Measurements from ENCODE around the gene WNT7B. TPM values are rescaled to one million over a fixed set of nuclear protein-coding genes. Genes with fewer than 3 reads are reported as not detected.

The WNT7B gene
- total RNA-seq, 1 donor from 2014 or later: 14.2 TPM

- H3K27ac Mint-ChIP-seq (ENCODE audit: unreplicated experiment): peak overlapping the region; percentile 90
- H3K4me1 Mint-ChIP-seq: peaks cover 38% of the 10 kb centered on the region
- H3K36me3 Mint-ChIP-seq (ENCODE audit: low read depth): peaks cover 5% of the 10 kb centered on the region
- TF ChIP-seq, protein P1, sequence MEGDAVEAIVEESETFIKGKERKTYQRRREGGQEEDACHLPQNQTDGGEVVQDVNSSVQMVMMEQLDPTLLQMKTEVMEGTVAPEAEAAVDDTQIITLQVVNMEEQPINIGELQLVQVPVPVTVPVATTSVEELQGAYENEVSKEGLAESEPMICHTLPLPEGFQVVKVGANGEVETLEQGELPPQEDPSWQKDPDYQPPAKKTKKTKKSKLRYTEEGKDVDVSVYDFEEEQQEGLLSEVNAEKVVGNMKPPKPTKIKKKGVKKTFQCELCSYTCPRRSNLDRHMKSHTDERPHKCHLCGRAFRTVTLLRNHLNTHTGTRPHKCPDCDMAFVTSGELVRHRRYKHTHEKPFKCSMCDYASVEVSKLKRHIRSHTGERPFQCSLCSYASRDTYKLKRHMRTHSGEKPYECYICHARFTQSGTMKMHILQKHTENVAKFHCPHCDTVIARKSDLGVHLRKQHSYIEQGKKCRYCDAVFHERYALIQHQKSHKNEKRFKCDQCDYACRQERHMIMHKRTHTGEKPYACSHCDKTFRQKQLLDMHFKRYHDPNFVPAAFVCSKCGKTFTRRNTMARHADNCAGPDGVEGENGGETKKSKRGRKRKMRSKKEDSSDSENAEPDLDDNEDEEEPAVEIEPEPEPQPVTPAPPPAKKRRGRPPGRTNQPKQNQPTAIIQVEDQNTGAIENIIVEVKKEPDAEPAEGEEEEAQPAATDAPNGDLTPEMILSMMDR (conservative IDR thresholded peaks at IDR 0.05): no peak
- no peak overlapping the region for H3K4me3 Mint-ChIP-seq
- H3K9me3 Mint-ChIP-seq: peaks cover 9% of the 10 kb centered on the region
- DNase-seq (ENCODE audit: low read depth, low spot score): no peak
- H3K27me3 Mint-ChIP-seq (ENCODE audit: low read depth): peaks cover 7% of the 10 kb centered on the region
Measured at GRCh38 chr22:45877651-45878050, 99.3 kb downstream of the WNT7B start.

DNA sequence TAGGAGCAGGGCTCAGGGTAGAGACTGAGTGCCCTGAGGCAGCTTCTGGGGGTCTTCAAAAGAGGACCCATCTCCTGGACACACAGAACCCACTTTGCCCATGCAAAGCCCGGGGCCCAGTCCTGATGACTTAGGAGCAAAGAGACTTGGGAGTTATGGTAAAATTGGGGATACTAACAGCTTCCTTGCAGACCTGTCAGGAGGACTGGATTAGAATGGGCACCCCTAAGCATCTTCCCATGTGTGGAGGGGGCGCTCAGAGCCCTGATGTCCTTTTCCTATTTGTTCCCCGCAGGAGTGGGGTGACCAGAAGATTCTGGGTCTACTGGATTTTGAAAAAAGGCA lies 100.0 kb downstream of the WNT7B start:
- H3K27ac Mint-ChIP-seq (ENCODE audit: unreplicated experiment): no peak overlapping the region
- DNase-seq (ENCODE audit: low read depth, low spot score): no peak
- H3K36me3 Mint-ChIP-seq (ENCODE audit: low read depth): peaks cover 7% of the 10 kb centered on the region
- peaks cover 9% of the 10 kb centered on the region for H3K9me3 Mint-ChIP-seq
- H3K4me1 Mint-ChIP-seq: peaks cover 38% of the 10 kb centered on the region
- H3K27me3 Mint-ChIP-seq (ENCODE audit: low read depth): peaks cover 7% of the 10 kb centered on the region
- TF ChIP-seq, protein P1 (conservative IDR thresholded peaks at IDR 0.05): no peak
- no peak overlapping the region for H3K4me3 Mint-ChIP-seq

GRCh38 chr22:45876136-45877035 lies 100.6 kb downstream of the WNT7B start:
- no peak overlapping the region for H3K4me3 Mint-ChIP-seq
- peaks cover 7% of the 10 kb centered on the region for H3K27me3 Mint-ChIP-seq (ENCODE audit: low read depth)
- no peak overlapping the region for H3K27ac Mint-ChIP-seq (ENCODE audit: unreplicated experiment)
- TF ChIP-seq, protein P1 (conservative IDR thresholded peaks at IDR 0.05): no peak
- no peak for DNase-seq (ENCODE audit: low read depth, low spot score)
- H3K4me1 Mint-ChIP-seq: peaks cover 35% of the 10 kb centered on the region
- H3K36me3 Mint-ChIP-seq (ENCODE audit: low read depth): peaks cover 7% of the 10 kb centered on the region
- H3K9me3 Mint-ChIP-seq: peaks cover 9% of the 10 kb centered on the region

DNA sequence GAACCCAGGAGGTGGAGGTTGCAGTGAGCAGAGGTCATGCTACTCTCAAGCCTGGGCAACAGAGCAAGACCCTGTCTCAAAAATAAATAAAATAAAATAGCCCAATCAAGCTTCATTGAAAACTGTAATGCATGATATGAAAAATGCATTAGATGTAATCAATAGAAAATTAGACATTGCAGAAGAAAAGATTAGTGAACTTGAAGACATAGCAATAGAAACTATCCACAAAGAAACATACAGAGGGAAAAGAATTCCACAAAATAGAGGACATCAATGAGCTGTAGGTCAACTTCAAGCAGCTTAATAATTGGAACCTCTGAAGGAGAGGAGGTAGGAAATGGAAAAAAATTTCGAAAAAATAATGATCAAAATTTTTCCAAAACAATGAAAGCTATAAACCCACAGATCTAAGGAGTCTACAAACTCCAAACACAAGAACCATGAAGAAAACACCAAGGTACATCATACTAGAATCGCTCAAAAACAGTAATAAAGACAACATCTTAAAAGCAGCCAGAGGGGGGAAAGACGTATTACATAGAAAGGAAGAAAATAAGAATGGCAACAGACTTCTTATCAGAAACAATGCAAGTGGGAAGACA lies 104.2 kb downstream of the WNT7B start:
- H3K4me1 Mint-ChIP-seq: peaks cover 15% of the 10 kb centered on the region
- peaks cover 11% of the 10 kb centered on the region for H3K36me3 Mint-ChIP-seq (ENCODE audit: low read depth)
- H3K27me3 Mint-ChIP-seq (ENCODE audit: low read depth): peaks cover 31% of the 10 kb centered on the region
- TF ChIP-seq, protein P1 (conservative IDR thresholded peaks at IDR 0.05): no peak
- H3K4me3 Mint-ChIP-seq: no peak overlapping the region
- H3K27ac Mint-ChIP-seq (ENCODE audit: unreplicated experiment): no peak overlapping the region
- peaks cover 9% of the 10 kb centered on the region for H3K9me3 Mint-ChIP-seq
- no peak for DNase-seq (ENCODE audit: low read depth, low spot score)

DNA sequence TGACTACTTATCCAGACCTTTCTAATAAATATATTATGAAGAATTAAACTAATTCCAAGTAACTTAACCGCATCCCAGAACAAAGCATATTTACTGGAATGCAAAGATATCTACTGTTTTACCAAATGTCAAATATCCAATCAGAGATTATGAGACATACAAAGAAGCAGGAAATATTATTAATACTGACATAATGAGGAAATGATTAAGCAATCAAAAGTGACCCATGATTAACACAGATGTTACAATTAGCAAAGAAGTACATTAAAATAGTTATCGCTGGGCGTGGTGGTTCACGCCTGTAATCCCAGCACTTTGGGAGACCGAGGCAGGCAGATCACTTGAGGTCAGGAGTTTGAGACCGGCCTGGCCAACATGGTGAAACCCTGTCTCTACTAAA lies 105.2 kb downstream of the WNT7B start:
- Mint-ChIP-seq H3K4me1 (peaks cover 15% of the 10 kb centered on the region), H3K27me3 (ENCODE audit: low read depth) (peaks cover 36% of the 10 kb centered on the region), H3K4me3 (no peak overlapping the region), H3K9me3 (peaks cover 9% of the 10 kb centered on the region), H3K27ac (ENCODE audit: unreplicated experiment) (no peak overlapping the region), H3K36me3 (ENCODE audit: low read depth) (peaks cover 11% of the 10 kb centered on the region)
- TF ChIP-seq, protein P1 (conservative IDR thresholded peaks at IDR 0.05): no peak
- DNase-seq (ENCODE audit: low read depth, low spot score): no peak

Other genes starting within 250 kb of the WNT7B start
- 15.6 and 18.1 TPM in 2 replicates for gene PPARA, start 173.4 kb upstream of the WNT7B start, total RNA-seq

All from neural crest cell (in vitro differentiated cells).